Panc1 (cell line): Measurements from ENCODE around the gene ABHD12. TPM values are rescaled to one million over a fixed set of nuclear protein-coding genes. Genes with fewer than 3 reads are reported as not detected.

Source experiments
- ATAC-seq: fragments of 200-7000 bp; cut with Tn5 transposase; 2 replicates; pipeline ENCODE4 v1.9.1; 2020; ENCODE audit warnings: mild to moderate bottlenecking, moderate library complexity
- BruUV-seq: library from RNA; stranded (reverse); fragments of 400-500 nt; replicated peaks from 2 replicates; lab custom pipeline; 2021; lab: Mats Ljungman, UMichigan
- CTCF ChIA-PET: fragments of 300-600 bp; sonication (Branson Sonifier 250); formaldehyde crosslinking; loops from one replicate; lab custom pipeline; 2022; ENCODE audit warnings: antibody characterized with exemption; lab: Charles Lee
- POLR2A ChIA-PET: fragments of 300-600 bp; sonication (Branson Sonifier 250); formaldehyde crosslinking; loops from one replicate; lab custom pipeline; 2022; ENCODE audit warnings: antibody characterized with exemption; lab: Charles Lee
- DNase-seq: peaks from one replicate; pipeline ENCODE4 v3.0.0-alpha.2; 2010; ENCODE audit warnings: low read depth, low spot score
- H3K27ac ChIP-seq: 2 replicates; pipeline ENCODE4 v1.5.1; 2011; ENCODE audit warnings: mild to moderate bottlenecking, low read length, inconsistent platforms
- H3K27me3 ChIP-seq: fragments of 200-500 bp; sonication (Bioruptor generic); 2 replicates; pipeline ENCODE4 v1.6.0; 2014; ENCODE audit warnings: low read length, inconsistent platforms; ENCODE audit not compliant: control insufficient read depth, insufficient read depth
- H3K36me3 ChIP-seq: fragments of 200-500 bp; sonication (Bioruptor generic); 2 replicates; pipeline ENCODE4 v1.5.1; 2014; ENCODE audit warnings: inconsistent platforms, mild to moderate bottlenecking, low read length, moderate library complexity; ENCODE audit not compliant: control insufficient read depth, insufficient read depth
- H3K4me1 ChIP-seq: 2 replicates; pipeline ENCODE4 v1.5.1; 2011; ENCODE audit warnings: inconsistent platforms, mild to moderate bottlenecking, low read length, moderate library complexity; ENCODE audit not compliant: control insufficient read depth, insufficient read depth
- H3K4me3 ChIP-seq, 2 experiments: 2 replicates each; pipeline ENCODE4 v1.5.1; 2011 to 2012; ENCODE audit warnings: low read depth in 2 of 2, low read length in 2 of 2, mild to moderate bottlenecking in 2 of 2, inconsistent platforms in 1 of 2, moderate library complexity in 1 of 2
- H3K9me3 ChIP-seq: fragments of 200-500 bp; sonication (Bioruptor generic); 2 replicates; pipeline ENCODE4 v1.5.1; 2014; ENCODE audit warnings: low read depth, mild to moderate bottlenecking, inconsistent platforms, low read length, moderate library complexity; ENCODE audit not compliant: control insufficient read depth, insufficient read depth
- CTCF ChIP-seq: fragments of 450-650 bp; IDR thresholded peaks from 2 replicates; pipeline ENCODE4 v1.5.1; 2017; ENCODE audit warnings: mild to moderate bottlenecking
- POLR2AphosphoS5 ChIP-seq: IDR thresholded peaks from 2 replicates; pipeline ENCODE4 v1.6.1; 2012; ENCODE audit warnings: mild to moderate bottlenecking, low read depth, low read length, moderate library complexity
- REST ChIP-seq, 2 experiments: IDR thresholded peaks; 2 replicates each; pipeline ENCODE4 v1.6.1; 2011 to 2012; ENCODE audit warnings: low read depth in 2 of 2, control low read depth in 1 of 2, low read length in 1 of 2, mild to moderate bottlenecking in 1 of 2, moderate library complexity in 1 of 2; ENCODE audit not compliant: insufficient read depth in 1 of 2
- SIN3A ChIP-seq: IDR thresholded peaks from 2 replicates; pipeline ENCODE4 v1.6.1; 2012; ENCODE audit warnings: low read depth, mild to moderate bottlenecking, low read length, moderate library complexity, borderline replicate concordance; ENCODE audit not compliant: insufficient read depth
- TCF7L2 ChIP-seq: IDR thresholded peaks from 2 replicates; pipeline ENCODE4 v1.6.1; 2011; ENCODE audit warnings: mild to moderate bottlenecking, low read depth, low read length, inconsistent platforms
- in situ Hi-C: cut with HindIII; loops from 2 replicates; pipeline ENCODE4 v1.10.0; 2016; ENCODE audit warnings: low sequenced_read_pairs, low pct_unique_long_range_greater_than_20kb
- intact Hi-C: fragments of 100-400 bp; cut with micrococcal nuclease; formaldehyde crosslinking; loops from one replicate; pipeline ENCODE4 v1.10.0; 2022; ENCODE audit not compliant: unreplicated experiment
- total RNA-seq: library from RNA; stranded (reverse); gene quantifications from one replicate; pipeline ENCODE4 v1.2.1, GENCODE V29; 2021; ENCODE audit not compliant: unreplicated experiment

Gene ABHD12
- total RNA-seq, 1 experiment from 2014 or later = 90.9 TPM

DNA sequence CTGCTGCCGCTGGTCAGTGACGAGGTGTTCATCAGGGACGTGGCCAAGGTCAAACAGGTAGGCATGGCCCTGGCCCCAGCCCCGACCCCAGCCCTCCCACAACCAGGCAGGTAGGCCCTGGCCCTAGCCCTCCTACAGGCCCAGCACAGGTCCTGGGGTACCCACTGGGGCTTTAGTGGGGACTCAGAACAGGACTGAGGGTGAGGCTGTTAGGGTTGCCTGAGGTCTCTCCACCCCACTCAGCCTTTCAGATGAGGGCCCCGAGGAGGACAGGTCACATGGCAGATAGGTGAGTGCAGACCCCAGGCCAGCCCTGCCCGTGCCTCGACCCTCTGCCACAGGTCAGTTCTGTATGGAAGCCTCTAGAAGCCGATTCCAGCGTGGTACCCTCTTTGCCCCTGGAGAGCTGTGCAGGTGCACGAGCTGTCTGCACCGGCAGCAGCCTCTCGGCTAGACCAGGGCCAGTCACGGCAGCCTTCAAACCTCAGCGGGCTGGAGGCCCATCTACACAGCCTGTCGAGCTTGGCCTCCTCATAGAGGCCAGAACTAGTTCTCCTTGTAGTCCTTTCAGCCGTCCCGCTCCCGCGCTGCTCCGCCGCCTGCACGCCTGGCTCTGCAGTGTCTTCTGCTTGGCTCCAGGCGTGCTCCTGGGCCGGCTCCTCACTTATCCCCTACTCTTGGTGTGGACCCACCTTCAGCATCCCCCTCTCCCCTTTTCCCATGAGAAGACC is 107.2 kb downstream of the ABHD12 start:
- TF ChIP-seq CTCF (no peak), REST (IDR thresholded peaks at IDR 0.05; ENCODE audit: insufficient read depth in 1 of 2, low read depth in 2 of 2, low read length in 1 of 2) (no peak), POLR2AphosphoS5 (no peak), SIN3A (no peak), TCF7L2 (no peak)
- ChIA-PET CTCF (no interaction called here), POLR2A (no interaction called here)
- BruUV-seq = no TSS peak
- Histone ChIP-seq H3K27ac (no peak overlapping the region), H3K36me3 (peaks cover 32% of the 10 kb centered on the region), H3K9me3 (no peaks in the 10 kb centered on the region), H3K4me3 (no peak overlapping the region), H3K4me1 (peaks cover 7% of the 10 kb centered on the region; the same call in 1 of the 2 replicates), H3K27me3 (no peaks in the 10 kb centered on the region)
- no peak for DNase-seq
- intact Hi-C loops (no loop called here), in situ Hi-C loops (no loop called here)
- 0 out of 2 replicates have a peak, but pooled peaks have one; percentile 10 for ATAC-seq

DNA sequence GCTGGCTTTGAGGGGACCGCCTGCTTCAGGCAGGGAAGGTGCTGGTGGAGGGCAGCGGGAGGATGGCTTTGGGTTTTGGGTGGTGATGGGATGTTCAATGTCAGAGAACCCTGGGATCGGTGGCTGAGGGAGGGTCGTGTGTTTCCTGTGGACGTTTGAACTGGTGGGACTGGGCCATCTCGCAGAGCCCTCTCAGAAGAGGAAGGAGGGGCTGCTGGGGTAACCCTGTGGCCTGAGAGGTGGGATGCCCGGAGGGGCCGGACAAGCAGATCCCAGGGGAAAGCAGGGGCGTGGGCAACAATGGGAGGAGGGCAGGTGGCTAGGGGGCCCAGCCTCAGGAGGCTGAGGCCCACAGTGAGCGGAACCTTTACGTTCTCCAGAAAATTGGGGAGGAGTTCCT is 107.8 kb downstream of the ABHD12 start:
- TF ChIP-seq CTCF (no peak), SIN3A (no peak), REST (IDR thresholded peaks at IDR 0.05; ENCODE audit: insufficient read depth in 1 of 2, low read depth in 2 of 2, low read length in 1 of 2) (no peak), POLR2AphosphoS5 (no peak), TCF7L2 (no peak)
- Histone ChIP-seq H3K36me3 (peaks cover 34% of the 10 kb centered on the region), H3K27ac (no peak overlapping the region), H3K9me3 (no peaks in the 10 kb centered on the region), H3K4me3 (no peak overlapping the region), H3K27me3 (no peaks in the 10 kb centered on the region), H3K4me1 (peaks cover 7% of the 10 kb centered on the region; the same call in 1 of the 2 replicates)
- no TSS peak for BruUV-seq
- no peak for DNase-seq
- in situ Hi-C loops (no loop called here), intact Hi-C loops (no loop called here)
- CTCF ChIA-PET = no interaction called here
- ATAC-seq = no peak
- POLR2A ChIA-PET = no interaction called here
